ENCODE results near the gene CHADL.
"Not testable (repeated sequence)": the region's sequence is repeated elsewhere in the genome, so short reads cannot be mapped to it uniquely, and the experiment has no call there.

Gene CHADL, protein sequence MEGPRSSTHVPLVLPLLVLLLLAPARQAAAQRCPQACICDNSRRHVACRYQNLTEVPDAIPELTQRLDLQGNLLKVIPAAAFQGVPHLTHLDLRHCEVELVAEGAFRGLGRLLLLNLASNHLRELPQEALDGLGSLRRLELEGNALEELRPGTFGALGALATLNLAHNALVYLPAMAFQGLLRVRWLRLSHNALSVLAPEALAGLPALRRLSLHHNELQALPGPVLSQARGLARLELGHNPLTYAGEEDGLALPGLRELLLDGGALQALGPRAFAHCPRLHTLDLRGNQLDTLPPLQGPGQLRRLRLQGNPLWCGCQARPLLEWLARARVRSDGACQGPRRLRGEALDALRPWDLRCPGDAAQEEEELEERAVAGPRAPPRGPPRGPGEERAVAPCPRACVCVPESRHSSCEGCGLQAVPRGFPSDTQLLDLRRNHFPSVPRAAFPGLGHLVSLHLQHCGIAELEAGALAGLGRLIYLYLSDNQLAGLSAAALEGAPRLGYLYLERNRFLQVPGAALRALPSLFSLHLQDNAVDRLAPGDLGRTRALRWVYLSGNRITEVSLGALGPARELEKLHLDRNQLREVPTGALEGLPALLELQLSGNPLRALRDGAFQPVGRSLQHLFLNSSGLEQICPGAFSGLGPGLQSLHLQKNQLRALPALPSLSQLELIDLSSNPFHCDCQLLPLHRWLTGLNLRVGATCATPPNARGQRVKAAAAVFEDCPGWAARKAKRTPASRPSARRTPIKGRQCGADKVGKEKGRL

DNA sequence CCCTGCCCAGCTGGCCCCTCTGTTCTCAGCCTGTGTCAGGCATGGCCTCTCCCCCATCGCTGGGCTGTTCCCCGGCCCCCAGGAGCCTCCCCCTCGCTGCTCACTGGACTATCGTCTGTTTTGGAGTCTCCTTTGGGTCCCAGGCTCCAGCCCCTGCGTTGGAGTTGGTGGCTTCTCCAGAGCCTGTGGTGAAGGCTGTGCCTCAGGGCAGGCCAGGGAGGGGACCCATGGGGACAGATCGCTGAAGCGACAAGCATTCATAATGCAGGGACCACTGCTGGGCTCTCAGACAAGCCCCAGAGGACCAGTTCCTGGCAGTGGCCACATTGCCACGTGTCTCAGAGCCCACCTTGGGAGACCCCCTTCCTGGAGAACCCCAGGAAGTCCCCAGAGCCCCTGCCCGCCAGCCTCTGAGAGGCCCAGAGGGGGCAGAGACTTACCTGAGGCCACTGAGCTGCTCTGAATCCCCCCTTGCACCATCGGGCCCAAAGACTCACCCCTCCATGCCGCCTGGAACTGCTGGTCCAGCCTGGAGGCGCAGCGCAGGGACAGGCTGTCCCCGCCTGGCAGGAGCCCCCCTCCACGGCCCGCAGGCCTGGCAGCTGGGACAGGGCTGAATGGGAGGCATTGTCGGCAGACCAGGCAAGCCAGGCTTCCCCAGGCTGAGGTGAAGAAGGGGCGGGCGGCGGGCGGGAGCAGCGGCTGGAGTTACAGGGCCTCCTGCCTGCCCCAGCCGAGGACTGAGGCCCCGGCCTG is at the start of gene CHADL:
TSS of gene CHADL (minus strand) at position 555 of the 756 bp plus-strand sequence. CDS start at position 505, 50 bp downstream.
- no peak for DNase-seq (ENCODE audit: low spot score)

DNA sequence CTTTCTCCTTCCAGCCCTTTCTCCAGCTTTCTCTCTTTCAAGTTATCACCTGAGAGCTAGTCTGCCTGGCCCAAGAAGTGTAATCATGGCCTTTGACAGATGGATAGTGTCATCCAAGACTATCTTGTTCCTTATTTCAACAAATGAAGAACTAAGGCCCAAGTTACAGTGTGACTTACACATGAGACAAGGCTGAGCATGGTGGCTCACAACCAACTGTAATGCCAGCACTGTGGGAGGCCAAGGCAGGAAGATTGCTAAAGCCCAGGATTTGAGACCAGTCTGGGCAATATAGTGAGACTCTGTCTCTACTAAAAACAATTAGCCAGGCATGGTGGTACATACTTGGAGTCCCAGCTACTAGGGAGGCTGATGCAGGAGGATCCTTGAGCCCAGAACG is 48.9 kb upstream of the CHADL start:
- DNase-seq (ENCODE audit: low spot score), result no peak

DNA sequence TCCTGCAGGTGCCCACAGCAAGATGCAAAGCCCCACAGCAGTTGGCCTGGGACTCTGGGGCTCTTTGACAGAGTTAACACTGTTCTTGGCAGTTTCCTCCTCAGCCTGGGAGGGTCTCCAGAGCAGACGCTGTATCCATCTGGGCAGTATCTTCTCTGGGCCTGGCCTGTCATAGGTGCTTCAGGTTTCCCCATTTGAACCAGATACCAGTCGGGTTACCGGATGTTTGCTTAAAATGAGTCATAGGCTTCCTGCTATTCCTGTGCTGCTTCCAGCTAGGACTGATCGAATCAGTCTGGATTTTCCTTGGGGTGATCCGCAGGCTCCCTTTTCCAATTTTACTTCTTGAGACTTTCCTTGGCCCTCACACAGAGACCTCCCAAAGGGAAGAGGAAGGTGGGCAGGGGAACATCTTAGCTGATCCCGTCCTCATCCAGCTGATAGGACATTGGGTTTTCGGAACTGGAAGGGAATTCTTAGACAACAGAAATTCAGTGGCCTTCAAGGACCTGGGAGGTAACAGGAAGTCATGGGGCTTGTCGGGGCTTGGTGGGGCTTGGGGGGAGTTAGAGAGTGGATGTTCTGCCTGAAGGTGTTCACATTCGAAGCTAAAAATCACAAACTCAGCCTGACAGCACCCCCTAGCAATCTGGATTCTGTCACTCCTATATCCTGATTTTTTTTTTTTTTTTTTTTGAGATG is 47.7 kb upstream of the CHADL start:
- peak; percentile 81 for DNase-seq (ENCODE audit: low spot score)

DNA sequence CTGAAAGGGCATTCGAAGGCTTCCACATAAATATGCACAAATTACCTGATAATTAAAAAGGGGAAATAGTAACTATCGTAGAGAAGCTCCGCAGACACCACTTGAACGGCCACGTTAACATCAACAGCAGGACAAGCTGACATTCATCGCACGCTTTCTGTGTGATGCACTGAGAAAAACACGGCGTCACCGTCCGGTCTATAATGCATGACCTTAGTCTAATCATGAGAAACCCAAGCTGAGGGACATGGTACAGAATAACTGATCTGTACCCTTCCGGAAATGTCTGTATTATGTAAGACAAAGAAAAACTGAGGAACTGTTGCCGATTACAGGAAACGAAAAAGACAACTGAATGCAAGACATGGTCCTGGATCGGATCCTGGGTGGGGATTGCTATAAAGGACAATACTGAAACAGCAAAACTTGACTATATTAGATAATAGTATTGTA is 45.9 kb upstream of the CHADL start:
- DNase-seq (ENCODE audit: low spot score), result no peak

DNA sequence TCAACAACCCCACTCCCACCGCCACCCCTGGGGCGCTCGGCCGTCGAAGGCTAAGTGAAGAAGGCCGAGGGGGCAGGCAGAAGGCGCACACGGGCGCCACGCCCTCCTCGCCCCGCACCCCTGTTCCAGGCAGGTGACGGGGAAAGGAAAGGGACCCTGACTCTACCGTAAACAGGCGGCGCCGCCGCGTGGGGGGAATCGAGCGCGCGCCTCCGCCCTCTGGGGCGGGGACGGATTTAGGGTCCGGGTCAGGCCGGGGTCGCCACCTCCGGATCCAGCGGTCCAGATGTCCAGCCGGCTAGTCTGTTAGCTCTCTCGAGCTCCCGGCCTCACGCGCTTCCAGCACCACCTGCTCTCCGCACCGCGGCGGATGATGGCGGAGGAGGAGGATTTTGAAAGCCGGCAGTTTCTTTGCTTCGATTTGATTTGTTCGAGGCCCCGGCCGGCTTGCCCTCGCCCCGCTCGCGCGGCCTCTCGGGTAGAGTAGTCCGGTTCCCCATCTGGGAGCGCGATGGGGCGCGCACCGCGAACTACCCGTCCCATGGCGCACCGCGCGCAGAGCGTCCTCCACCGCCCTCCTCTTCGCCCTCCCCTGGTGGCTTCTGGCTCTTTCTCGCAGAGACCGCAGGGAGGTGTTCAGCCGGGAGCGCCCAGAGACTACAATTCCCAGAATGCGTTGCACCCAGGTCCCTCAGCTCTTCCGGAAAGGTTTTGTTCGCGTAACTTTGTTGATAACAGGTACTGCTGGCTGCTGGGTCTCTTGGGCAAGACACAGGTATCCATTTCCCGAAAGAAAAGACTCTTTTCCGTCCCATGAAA is 45.3 kb upstream of the CHADL start, which contains the start of gene RANGAP1:
TSS of gene RANGAP1 (minus strand) at position 368 of the 819 bp plus-strand sequence. CDS start 5,143 bp downstream, outside the sequence.
- peak; percentile 91 for DNase-seq (ENCODE audit: low spot score)

DNA sequence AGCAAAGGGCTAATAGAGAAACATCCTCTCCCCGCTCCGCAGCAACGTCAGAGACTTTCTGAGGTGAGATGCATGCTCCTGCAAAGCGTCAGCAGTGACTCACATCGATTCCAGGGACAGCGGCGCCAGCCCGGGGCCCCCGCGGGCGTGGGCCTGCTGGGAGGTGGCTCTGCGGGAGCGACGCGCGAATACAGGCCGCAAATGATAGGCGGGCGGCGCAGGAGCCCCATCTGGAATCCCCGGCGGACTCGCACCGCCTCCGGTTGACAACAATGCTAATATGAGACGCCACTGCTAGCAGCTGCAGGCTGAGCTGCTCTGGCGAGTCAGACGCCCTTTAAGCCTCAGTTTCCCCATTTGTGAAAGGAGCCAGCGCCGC is 44.7 kb upstream of the CHADL start:
- peak; percentile 63 for DNase-seq (ENCODE audit: low spot score)

DNA sequence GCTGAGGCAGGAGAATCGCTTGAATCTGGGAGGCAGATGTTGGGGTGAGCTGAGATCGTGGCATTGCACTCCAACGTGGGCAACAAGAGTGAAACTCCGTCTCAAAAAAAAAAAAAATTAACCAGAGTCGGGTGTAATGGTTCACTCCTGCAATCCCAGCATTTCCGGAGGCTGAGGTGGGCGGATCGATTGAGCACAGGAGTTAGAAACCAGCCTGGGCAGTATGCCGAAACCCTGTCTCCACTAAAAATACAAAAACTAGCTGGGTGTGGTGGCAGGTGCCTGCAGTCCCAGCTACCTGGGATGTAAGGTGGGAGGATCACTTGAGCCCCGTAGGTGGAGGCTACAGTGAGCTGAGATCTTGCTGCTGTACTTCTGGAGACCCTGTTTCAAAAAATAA is 43.7 kb upstream of the CHADL start:
- DNase-seq (ENCODE audit: low spot score), result no peak

DNA sequence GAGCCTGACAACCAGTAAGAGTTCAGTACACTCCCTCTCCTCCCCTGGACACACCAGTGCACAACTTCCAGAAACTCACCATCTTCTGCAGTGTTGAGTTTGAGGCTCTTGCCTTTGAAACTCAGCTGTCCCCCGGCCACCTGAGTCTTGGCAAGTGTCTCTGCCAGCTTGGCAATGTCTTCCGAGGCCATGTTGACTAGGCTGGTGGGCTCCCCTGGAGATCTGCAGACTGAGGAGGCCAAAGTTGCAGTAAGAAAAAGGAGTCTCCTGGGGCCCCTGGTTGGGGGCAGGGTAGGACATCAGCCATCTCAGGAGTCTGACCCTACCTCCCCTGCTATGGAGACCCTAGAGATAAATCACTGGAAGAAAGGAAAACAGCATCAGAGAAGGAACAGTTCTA is 40.1 kb upstream of the CHADL start:
- DNase-seq (ENCODE audit: low spot score), result no peak

DNA sequence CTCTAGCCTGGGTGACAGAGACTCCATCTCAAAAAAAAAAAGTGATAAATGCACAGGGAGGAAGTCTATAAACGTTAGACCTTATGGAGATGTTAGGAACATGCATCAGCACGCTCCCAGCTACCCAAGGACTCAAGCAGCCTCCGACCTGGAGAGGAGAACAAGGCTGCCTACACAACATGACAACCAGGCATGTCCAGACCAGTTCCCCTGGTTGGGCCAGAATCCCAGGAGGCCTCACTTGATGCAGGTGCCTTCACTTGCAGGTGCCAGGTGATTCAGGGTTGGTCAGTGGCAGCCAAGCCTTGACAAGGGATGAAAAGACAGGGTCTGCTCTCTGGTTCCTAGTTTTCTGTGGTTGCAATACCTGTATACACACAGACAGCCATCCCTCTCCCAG is 39.3 kb upstream of the CHADL start:
- DNase-seq (ENCODE audit: low spot score), result no peak

DNA sequence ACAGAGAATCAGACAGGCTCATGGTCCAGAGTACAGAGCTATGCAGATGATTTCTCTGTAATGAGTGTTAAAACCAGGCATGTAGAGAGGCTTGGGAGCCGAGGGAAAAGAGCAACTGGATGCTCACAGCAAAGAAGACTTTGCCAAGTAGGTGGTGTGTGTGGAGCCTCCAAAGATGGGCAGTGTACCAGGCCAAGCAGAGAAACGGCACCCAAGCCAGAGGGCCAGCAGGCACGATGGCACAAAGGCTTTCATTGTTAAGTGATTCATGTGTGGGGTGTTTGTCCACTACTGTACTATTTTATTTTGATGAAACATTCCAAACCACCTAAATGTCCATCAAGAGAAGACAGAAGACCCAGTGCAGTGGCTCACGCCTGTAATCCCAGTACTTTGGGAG is 34.1 kb upstream of the CHADL start:
- DNase-seq (ENCODE audit: low spot score), result no peak

DNA sequence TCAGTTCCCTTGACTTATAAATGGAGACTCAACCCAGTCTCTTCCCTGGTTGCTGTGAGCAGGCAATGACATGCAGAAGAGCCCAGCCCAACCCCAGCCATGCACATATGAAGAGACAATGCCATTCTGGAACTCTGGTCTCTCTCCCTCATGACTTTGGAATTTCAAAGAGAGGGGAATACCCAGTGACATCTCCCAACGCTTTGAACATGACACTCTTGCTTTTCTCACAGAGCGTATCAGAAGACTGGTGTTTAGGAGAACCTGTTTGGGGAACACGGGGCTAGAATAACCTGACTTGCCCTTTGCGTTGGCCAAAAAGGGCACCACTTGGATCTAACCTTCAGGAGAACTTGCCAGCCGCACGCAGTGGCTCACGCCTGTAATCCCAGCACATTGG is 32.4 kb upstream of the CHADL start:
- no peak for DNase-seq (ENCODE audit: low spot score)

DNA sequence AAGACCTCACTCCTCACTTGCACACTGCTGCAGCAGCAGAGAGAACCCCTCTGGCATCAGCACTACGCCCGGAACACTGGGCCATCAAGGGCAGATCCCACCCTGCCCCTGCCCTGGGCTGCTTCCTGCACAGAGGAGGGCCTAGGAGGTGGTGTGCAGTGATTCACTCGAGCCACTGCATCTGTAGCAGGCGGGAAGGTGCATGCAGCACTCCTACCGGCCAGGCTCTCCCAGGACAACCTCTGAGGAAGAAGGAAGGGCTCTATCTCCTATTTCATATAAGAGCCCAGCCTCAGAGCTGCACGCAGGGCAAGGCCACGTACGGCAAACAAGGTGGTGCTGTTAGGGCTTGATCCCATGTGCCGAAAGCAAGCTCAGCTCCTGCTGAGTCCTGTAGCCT is 31.1 kb upstream of the CHADL start:
- no peak for DNase-seq (ENCODE audit: low spot score)

DNA sequence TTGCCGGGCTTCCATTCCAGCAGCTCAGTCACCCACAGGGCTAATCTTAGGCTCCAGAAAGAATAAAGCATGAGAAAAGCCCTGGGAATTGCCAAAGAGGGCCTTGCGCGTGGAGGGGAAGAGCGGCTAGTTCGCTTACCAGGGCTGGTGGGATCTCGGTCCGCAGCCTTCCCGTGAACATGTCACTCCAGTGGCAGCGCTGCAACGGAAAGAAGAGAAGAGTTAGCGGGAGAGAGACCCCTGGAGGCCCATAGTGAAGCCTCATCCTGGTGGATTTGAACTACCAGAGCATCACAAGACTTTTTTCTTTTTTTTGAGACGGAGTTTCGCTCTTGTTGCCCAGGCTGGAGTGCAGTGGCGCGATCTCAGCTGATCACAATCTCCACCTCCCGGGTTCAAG is 27.2 kb upstream of the CHADL start:
- DNase-seq (ENCODE audit: low spot score), result no peak

DNA sequence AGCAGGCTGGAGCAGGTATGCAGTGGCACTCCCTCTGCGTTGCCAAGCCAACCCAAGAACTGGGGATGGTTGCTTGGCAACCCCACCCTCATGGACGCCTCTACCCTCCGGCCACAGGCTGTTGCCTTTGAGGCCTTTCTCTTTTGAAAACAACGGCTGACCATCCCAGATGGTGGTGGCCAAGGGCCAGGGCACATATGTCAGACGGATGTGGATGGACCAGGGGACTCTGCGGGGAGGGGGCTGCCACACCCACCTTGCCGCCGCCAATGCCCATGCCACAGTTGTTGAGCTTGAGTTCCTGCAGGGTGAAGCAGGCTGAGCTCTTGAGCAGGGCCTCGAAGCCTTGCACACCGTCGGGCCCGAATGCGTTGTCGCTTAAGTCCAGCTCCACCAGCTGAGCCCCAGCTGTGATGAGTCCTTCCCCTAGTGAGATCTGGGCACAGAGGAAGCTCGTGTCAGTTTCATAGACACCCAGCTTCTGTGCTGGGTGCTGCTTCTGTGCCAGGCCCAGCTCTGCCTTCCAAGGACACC is 23.7 kb upstream of the CHADL start:
- no peak for DNase-seq (ENCODE audit: low spot score)

DNA sequence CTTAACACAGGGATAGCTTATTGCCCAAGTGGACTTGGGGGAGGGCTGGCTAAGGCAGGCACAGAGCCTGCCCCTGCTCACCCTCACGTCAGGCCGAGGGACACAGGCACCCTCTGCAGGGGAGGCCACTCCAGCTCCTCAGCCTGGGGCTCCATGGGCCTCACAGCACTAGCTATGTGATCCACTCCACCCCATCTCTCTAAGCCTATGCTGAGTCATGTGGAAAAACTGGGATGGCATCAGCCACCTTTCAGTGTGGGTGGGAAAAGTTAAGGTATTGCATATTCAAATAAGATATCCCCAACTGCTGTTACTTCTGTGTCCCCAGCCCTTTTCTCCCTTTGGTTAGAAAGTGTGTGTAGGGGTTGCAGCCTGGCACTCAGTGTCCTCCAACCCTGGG is 23.0 kb upstream of the CHADL start:
- DNase-seq (ENCODE audit: low spot score), result no peak

DNA sequence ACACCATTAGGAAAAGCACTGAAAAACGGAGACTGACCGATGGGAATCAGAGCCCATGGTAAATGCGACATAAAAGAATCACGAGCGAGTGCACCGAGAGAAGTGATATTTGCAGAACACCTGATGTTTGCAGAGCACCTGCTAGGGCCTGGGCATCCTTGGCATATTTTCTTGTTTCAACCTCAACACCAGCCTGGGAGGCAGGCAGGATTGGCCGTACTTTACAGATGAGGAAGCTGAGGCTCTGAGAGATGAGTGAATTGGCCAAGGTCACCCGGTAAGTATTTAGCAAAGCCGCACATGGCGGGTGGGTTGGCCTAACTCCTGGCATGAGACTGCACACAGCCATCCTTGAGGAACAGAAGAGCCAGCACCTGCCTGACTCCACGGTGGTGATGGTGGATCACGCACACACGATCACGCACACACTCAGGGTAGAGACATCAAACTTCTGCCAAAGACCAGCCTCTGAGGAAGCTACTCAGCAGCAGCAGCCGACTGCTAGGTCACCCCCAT is 21.6 kb upstream of the CHADL start:
- DNase-seq (ENCODE audit: low spot score), result no peak

DNA sequence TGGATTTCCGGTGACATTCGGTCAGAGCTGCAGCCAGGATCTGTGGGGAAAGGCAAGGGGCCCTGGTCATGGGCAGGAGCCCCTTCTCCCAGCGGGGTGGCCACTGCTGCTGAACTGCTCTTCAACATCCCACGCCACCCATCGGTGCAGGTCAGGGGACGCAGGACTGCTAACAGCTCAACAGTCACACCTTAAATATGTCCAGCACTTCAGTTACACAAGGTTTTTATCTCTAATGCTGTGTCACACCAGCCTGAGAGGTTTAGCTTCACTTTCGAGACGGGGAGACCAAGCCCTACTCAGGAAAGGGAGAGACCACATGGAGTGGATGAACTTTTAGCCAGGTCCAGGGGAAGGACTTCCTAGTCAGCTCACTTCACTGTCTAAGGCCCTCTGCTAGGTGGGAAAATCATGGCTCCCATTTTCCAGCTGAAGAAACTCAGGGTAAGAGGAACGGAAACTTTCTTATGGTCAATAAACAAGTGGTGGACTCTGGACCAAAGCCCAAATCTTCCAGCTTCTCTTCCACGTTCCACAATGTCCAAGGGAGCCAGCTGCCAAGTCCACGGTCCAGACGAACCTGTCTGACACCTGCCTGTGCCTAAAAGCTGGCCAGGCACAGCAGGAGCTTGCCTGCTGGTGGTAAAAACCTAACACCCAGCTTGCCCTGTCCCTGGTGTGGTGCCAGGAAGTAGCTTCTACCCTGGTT is 21.0 kb upstream of the CHADL start:
- no peak for DNase-seq (ENCODE audit: low spot score)

DNA sequence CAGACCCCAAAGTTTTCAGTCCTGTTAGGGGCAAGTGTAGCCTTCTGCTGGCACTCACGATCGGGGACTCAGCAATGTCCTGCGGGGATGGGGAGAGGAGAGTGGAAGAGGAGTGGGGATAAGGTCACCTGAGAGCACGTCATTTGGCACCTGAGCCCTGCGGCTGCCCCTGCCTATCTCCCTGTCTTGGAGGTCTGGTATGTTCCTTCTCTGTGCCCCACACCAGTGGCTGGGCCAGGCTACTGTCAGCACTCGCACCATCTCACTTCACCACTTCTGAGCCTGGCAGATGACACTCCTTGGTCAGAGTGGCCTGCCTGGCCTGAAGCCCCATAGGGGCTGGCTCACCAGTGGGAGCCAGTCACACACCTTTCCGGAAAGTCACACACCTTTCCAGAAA is 20.1 kb upstream of the CHADL start:
- no peak for DNase-seq (ENCODE audit: low spot score)

DNA sequence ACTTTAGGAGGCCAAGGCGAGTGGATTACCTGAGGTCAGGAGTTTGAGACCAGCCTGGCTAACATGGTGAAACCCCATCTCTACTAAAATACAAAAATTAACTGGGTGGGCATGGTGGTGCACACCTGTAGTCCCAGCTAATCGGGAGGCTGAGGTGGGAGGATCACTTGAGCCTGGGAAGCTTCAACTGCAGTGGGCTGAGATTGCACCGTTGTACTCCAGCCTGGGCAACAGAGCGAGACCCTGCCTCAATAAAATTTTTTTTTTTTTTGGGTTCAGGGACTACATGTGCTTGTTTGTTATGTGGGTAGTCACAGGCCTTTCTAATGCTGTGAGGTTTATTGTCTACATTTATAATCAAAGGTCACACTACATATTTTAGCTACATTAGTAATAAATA is 19.0 kb upstream of the CHADL start:
- DNase-seq (ENCODE audit: low spot score), result not testable (repeated sequence)

DNA sequence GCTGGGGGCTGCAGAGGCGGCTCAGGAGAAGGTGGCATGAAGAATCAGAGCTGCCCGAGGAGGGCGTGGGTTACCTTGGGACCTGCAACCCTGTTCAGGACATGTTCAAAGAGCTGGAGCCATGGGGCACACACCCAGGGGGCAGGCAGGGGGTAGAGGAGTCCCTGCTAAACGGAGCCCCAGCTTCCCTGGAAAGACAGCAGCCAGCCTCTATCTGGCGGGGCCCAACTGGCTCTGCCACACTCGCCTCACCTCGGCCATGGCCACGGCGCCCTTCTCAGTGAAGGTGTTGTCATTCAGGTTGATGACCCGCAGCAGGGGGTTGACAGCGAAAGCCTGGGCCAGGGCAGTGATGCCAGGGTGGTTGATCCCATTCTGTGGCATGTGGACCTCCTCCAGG is 17.0 kb upstream of the CHADL start:
- no peak for DNase-seq (ENCODE audit: low spot score)
